GM18907 (cell line): ENCODE results near the gene INVS.
"Not testable (repeated sequence)": the region's sequence is repeated elsewhere in the genome, so short reads cannot be mapped to it uniquely, and the experiment has no call there.

ENCODE experiments used
- ATAC-seq: cut with Tn5 transposase; IDR thresholded peaks from one replicate; pipeline ENCODE4 v1.9.1; 2021; ENCODE audit warnings: mild to moderate bottlenecking, moderate library complexity; ENCODE audit not compliant: unreplicated experiment

INVS gene, protein sequence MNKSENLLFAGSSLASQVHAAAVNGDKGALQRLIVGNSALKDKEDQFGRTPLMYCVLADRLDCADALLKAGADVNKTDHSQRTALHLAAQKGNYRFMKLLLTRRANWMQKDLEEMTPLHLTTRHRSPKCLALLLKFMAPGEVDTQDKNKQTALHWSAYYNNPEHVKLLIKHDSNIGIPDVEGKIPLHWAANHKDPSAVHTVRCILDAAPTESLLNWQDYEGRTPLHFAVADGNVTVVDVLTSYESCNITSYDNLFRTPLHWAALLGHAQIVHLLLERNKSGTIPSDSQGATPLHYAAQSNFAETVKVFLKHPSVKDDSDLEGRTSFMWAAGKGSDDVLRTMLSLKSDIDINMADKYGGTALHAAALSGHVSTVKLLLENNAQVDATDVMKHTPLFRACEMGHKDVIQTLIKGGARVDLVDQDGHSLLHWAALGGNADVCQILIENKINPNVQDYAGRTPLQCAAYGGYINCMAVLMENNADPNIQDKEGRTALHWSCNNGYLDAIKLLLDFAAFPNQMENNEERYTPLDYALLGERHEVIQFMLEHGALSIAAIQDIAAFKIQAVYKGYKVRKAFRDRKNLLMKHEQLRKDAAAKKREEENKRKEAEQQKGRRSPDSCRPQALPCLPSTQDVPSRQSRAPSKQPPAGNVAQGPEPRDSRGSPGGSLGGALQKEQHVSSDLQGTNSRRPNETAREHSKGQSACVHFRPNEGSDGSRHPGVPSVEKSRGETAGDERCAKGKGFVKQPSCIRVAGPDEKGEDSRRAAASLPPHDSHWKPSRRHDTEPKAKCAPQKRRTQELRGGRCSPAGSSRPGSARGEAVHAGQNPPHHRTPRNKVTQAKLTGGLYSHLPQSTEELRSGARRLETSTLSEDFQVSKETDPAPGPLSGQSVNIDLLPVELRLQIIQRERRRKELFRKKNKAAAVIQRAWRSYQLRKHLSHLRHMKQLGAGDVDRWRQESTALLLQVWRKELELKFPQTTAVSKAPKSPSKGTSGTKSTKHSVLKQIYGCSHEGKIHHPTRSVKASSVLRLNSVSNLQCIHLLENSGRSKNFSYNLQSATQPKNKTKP

DNA sequence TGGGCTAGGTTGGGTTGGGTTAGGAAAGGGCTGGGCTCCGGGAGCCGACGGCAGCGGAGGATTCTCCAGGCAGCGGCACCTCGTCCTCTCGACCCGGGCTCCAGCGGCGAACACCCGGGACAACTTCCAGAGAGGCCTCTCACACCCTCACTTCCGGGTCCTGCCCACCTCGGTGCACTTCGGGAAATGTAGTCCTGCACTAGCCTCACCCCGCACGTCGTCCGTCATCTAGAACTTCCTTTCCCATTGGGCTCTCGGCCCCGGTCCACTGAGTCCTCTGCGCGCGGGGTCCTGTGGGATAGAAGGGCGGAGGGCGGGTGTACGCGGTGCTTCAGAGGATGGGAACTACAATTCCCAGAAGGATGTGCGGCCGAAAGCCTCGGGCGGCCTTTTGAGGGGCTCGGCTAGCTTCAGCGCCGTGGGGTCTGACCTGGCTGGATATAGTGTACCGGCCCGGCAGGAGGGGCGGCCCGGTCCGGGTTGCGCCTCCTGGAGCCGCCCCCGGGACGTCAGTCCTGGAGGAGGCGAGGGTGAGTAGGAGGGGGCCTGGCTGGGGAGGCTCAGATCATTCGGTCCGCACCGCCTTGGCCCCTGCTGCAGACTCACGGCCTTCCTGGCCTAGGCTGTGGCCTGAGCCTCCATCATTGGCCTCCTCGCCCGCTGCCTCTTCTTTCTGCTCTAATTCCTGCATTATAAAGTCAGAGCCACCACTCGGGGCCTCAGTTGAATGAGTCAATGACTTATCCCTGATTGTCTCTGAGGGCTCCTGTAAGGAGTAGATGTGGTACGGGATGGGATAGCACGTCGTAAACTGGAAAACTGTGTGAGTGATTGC is at the start of gene INVS, which contains the start of gene ERP44:
INVS (plus strand) TSS at position 357 of the 835 bp plus-strand sequence. CDS start 5,279 bp downstream, outside the sequence.
ERP44 (minus strand) TSS at position 114 of the 835 bp plus-strand sequence. CDS start 160 bp downstream, outside the sequence.
- peak; percentile 97 for ATAC-seq

GRCh38 chr9:100049551-100049950 is 49.5 kb upstream of the INVS start:
- ATAC-seq: no peak

- ATAC-seq: no peak
These were observed 46.7 kb upstream of the INVS start for GRCh38 chr9:100052375-100052774.

DNA sequence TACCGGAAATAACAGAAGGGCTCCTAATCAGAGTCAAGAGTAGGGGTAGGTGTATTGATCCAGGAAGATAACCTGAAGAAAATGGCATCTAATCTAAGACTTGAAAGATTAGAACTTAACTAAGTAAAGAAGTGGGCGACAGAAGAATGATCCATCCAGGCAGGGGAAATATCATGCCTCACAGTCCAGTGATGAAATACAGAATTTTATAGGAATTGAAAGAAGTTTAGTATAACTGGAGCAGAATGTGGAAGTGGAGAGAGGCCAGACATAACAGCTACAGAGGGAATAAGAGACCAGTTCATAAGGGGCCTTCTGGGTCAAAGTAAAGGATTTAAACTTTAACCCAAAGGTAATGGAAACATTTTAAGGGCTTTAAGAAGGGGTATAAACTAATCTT is 42.5 kb upstream of the INVS start:
- no peak for ATAC-seq

- no peak for ATAC-seq
These were observed 41.4 kb upstream of the INVS start for GRCh38 chr9:100057624-100058023.

- peak; percentile 82 for ATAC-seq
These were observed 40.1 kb upstream of the INVS start for GRCh38 chr9:100058699-100059579.

DNA sequence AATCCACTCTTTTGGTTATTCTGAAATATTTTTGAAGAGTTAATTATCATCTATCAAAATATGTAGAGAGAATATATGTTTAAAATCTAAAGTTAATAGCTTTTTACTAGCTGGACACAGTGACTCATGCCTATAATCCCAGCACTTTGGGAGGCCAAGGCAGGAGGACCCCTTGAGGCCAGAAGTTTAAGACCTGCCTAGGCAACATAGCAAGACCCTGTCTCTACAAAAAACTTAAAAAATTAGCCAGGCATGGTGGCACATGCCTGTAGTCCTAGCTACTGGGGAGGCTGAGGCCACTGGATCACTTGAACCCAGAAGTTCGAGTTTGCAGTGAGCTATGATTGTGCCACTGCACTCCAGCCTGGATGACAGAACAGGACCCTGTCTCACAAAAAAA is 36.4 kb upstream of the INVS start:
- not testable (repeated sequence) for ATAC-seq

DNA sequence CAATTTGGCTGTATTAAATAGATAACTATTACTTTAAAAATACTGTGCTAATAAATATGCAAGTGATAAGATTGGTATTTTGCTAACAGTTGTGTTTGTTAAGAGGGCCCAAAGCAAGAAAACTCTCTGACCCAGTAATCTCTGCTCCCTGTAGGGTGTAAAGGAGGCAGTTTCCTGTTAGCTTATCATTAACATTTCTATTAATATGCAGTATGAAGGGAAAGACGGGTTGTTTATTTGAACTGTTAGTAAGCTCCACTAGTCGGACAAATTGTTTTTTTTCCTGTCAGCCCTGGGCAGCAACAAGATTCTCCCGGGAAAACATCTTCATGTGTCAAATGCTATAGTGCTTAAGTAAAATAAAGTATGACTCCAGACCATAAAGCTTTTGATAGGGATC is 35.9 kb upstream of the INVS start:
- no peak for ATAC-seq

DNA sequence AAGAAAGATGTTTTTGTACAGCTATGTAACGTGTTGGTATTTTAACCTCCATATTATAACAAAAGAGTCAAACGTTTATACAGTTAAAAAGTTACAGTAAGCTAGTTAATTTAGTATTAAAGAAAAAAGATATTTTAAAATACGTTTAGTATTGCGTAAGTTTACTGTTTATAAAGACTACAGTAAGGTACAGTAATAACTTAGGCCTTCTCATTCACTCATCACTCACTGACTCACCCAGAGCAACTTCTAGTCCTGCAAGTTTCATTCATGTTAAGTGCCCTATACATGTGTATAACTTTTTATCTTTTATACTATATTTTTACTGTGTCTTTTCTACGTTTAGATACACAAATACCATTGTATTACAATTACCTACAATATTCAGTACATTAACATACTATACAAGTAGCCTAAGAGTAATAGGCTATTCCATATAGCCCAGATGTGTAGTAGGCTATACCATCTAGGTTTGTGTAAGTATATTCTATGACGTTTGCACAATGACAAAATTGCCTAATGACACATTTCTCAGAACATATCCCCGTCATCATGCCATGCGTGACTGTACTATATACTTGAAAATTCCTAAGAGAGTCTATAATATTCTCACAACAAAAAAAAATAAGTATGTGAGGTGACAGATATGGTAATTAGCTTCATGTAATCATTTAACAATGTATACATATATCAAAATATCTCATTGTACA is 34.0 kb upstream of the INVS start:
- ATAC-seq: no peak

DNA sequence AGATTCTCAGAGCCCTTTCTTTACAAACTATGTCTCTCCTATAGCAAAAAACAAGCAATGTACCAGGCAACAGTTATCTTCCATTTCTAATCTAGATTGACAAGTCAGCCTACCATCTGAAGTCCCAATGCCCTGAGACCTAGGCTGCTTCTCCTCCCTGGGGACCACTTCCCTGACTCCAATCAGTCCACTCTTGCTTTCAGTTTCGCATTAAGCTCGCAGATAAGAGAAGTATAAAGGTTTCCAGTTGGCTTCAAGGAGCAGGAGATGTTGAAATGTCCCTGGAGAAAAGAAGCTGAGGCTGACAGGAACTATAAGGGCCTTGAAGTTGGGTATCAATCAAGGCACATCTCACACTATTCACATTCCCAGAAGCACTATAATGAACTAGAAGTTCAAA is 32.5 kb upstream of the INVS start:
- ATAC-seq: peak; percentile 95

DNA sequence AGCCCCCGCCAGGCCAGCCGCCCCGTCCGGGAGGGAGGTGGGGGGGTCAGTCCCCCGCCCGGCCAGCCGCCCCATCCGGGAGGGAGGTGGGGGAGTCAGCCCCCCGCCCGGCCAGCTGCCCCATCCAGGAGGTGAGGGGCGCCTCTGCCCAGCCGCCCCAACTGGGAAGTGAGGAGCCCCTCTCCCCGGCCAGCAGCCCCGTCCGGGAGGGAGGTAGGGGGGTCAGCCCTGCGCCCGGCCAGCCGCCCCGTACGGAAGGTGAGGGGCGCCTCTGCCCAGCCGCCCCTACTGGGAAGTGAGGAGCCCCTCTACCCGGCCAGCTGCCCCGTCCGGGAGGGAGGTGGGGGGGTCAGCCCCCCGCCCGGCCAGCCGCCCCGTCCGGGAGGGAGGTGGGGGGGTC is 31.1 kb upstream of the INVS start:
- not testable (repeated sequence) for ATAC-seq

DNA sequence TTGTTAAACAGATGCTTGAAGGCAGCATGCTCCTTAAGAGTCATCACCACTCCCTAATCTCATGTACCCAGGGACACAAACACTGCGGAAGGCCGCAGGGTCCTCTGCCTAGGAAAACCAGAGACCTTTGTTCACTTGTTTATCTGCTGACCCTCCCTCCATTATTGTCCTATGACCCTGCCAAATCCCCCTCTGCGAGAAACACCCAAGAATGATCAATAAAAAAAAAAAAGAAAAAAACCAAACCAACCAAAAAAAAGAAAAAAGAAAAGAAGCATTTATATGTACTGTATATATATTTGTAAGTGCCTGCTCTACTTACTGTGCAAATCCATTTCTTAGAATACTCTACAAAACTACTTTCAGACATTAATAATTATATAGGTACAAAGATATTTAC is 30.0 kb upstream of the INVS start:
- not testable (repeated sequence) for ATAC-seq

- ATAC-seq: no peak
These were observed 28.7 kb upstream of the INVS start for GRCh38 chr9:100070104-100071041.

- no peak for ATAC-seq
These were observed 27.8 kb upstream of the INVS start for GRCh38 chr9:100071271-100071670.

DNA sequence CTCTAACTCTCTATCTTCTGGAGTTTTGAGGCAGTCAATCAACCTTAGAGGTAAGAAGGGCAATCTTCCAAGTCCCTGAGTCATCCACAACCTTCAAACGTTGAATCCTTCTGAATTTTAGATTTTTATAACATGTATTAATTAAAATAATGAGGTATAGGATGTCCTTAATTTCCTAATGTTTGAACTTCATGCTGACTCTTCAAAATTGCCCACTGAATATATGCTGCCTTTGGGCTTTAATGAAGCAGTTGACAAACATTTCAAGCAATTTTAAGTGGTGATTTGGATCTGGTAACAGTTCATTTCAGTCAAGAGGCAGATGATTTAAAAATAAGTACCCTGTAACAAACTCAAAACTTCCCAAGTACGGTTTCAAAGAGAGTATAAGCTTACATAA is 26.2 kb upstream of the INVS start:
- ATAC-seq: no peak

DNA sequence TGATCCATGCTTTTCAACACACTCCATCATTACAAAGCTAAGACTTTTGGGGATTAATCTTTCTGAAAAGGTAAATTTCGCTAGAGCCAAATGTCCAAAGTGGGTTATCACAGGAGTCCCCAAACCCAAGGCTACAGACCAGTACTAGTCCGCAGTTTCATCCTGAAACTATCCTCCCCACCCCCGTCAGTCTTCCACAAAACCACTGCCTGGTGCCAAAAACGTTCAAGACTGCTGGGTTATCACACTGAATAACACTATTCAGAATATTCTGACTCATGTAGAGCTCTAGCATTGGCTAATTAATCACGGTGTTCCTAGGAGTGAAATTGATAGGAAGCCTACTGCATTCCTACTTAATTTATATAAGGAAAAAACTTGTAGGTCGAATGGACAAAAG is 24.9 kb upstream of the INVS start:
- ATAC-seq: no peak

DNA sequence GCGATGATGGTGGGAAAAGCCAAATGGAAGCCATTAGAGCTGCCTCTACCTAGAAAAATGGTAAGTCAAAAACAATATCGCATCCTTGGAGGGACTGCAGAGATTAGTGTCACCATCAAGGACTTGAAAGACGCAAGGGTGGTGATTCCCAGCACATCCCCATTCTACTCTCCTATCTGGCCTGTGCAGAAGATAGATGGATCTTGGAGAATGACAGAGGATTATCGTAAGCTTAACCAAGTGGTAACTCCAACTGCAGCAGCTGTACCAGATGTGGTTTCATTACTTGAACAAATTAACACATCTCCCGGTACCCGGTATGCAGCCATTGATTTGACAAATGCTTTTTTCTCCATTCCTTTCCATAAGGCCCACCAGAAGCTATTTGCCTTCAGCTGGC is 24.1 kb upstream of the INVS start:
- no peak for ATAC-seq

DNA sequence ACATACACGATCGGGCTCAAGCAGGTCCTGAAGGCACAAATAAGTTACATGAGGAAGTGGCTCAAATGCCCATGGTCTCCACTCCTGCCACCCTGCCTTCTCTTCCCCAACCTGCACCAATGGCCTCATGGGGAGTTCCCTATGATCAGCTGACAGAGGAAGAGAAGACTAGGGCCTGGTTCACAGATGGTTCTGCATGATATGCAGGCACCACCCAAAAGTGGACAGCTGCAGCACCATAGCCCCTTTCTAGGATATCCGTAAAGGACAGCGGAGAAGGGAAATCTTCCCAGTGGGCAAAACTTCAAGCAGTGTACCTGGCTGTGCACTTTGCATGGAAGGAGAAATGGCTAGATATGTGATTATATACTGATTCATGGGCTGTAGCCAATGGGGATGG is 22.8 kb upstream of the INVS start:
- not testable (repeated sequence) for ATAC-seq
